Measurements from ENCODE around the gene COL25A1.

COL25A1 gene

GRCh38 chr4:108763986-108764385, 538.5 kb downstream of the COL25A1 start:
- DNase-seq (ENCODE audit: low read depth in 2 of 2) = no peak

GRCh38 chr4:108763226-108763593, 539.2 kb downstream of the COL25A1 start:
- no peak for DNase-seq (ENCODE audit: low read depth in 2 of 2)

DNA sequence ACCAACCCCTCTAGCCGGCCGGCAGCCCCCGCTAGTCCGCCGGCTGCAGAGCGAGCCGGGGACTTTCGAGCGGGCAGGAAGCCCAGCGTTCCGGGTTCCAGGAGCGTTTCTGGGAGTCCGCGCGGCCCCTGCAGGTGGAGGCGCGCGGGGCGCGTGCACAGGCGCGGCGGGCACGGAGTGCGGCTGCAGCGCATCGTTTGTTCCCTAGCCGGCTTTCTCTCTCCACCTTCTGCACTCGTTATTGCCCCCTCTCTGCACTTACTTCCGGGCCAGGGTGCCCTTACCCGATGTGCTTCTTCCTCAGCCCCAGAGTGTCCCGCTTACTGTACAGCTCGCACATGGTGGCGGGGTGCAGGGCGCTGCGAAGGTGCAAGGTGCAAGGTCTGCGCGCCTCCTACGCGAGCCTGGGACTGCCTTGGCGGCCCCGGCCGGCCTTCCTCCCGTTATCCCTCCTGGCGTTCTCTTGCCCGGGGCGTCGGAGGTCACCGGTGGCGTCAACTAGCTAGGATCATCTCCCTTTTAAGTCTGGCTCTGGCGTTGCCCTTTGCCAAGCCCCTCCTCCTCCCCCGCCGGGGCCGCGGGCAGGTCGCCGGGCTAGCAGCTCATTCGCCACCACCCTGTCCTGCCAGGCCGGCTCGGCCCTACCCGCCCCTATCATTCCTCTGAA, 539.8 kb downstream of the COL25A1 start, which contains the start of gene ETNPPL:
Gene ETNPPL (minus strand): TSS at position 495 of the 667 bp plus-strand sequence. CDS start 155 bp downstream, at position 340.
- DNase-seq (ENCODE audit: low read depth in 2 of 2) = peak in 1 of 2 donors; percentile 10
